ENCODE data around the gene CNMD. TPM values are rescaled to one million over a fixed set of nuclear protein-coding genes. Genes with fewer than 3 reads are reported as not detected.
A peak's percentile ranks its signal among the peaks of the same experiment; 100 is the strongest.
"Not testable (repeated sequence)": the region's sequence is repeated elsewhere in the genome, so short reads cannot be mapped to it uniquely, and the experiment has no call there.

CNMD gene
- polyA plus RNA-seq, 3 donors: not detected

- H4K20me1 ChIP-seq (ENCODE audit: insufficient read depth, low read length); H3K9me3 ChIP-seq (replicated peaks in 1 of 2; ENCODE audit: control insufficient read depth in 1 of 2, insufficient read depth in 1 of 2, low read length in 2 of 2); H3K4me3 Mint-ChIP-seq; H3K27ac ChIP-seq (ENCODE audit: low read depth in 1 of 2, low read length in 2 of 2); H3K4me1 ChIP-seq (ENCODE audit: control insufficient read depth in 1 of 2, insufficient read depth in 2 of 2, low read length in 2 of 2); H3K4me1 Mint-ChIP-seq; H3K36me3 Mint-ChIP-seq; H3K36me3 ChIP-seq (replicated peaks in 1 of 2; ENCODE audit: control insufficient read depth in 1 of 2, insufficient read depth in 2 of 2, low read length in 2 of 2); H3K4me3 ChIP-seq (replicated peaks in 1 of 3; ENCODE audit: low read depth in 2 of 3, low read length in 3 of 3); H3K4me2 ChIP-seq (replicated peaks; ENCODE audit: extremely low read depth, low read length, poor library complexity, severe bottlenecking); H3K27ac Mint-ChIP-seq; H3K27me3 ChIP-seq (ENCODE audit: control insufficient read depth in 2 of 2, insufficient read depth in 2 of 2, low read length in 2 of 2); intact Hi-C loops (cut with micrococcal nuclease); H2AFZ ChIP-seq (ENCODE audit: insufficient read depth, low read depth, low read length, poor library complexity, severe bottlenecking); H3K9ac ChIP-seq (ENCODE audit: insufficient read depth, low read length, poor library complexity, severe bottlenecking); H3K79me2 ChIP-seq (ENCODE audit: insufficient read depth, low read length); DNase-seq: not testable (repeated sequence)
- 100% methylated on average over 1 of the region's 7 CpGs for WGBS (ENCODE audit: insufficient coverage)
- Mint-ChIP-seq H3K9me3 (peaks cover 15 to 31% (median 20%) of the 10 kb centered on the region in 7 donors), H3K27me3 (ENCODE audit: low read depth in 3 of 3) (peaks cover 3 to 12% (median 8%) of the 10 kb centered on the region in 3 donors)
Observed at GRCh38 chr13:52720904-52721303, 18.7 kb downstream of the CNMD start.

GRCh38 chr13:52713894-52714293 lies 25.7 kb downstream of the CNMD start:
- no peaks in the 10 kb centered on the region for H3K79me2 ChIP-seq (ENCODE audit: insufficient read depth, low read length)
- H3K9me3 ChIP-seq (replicated peaks in 1 of 2; ENCODE audit: control insufficient read depth in 1 of 2, insufficient read depth in 1 of 2, low read length in 2 of 2): no peaks in the 10 kb centered on the region
- peak overlapping the region in 1 of 2 donors; percentile 59 for H3K4me3 Mint-ChIP-seq
- peak overlapping the region; percentile 44 for H3K4me2 ChIP-seq (replicated peaks; ENCODE audit: extremely low read depth, low read length, poor library complexity, severe bottlenecking)
- intact Hi-C loops (cut with micrococcal nuclease): no loop called here
- H3K27me3 Mint-ChIP-seq (ENCODE audit: low read depth in 3 of 3): peaks cover 3 to 7% (median 5%) of the 10 kb centered on the region in 3 donors
- no peaks in the 10 kb centered on the region for H4K20me1 ChIP-seq (ENCODE audit: insufficient read depth, low read length)
- peaks cover 0 to 2% of the 10 kb centered on the region in 2 donors for H3K36me3 Mint-ChIP-seq
- H3K36me3 ChIP-seq (replicated peaks in 1 of 2; ENCODE audit: control insufficient read depth in 1 of 2, insufficient read depth in 2 of 2, low read length in 2 of 2): no peaks in the 10 kb centered on the region
- H3K9ac ChIP-seq (ENCODE audit: insufficient read depth, low read length, poor library complexity, severe bottlenecking): no peak overlapping the region
- H3K4me3 ChIP-seq (replicated peaks in 1 of 3; ENCODE audit: low read depth in 2 of 3, low read length in 3 of 3): peak overlapping the region in 1 of 3 experiments; percentile 41
- H3K27me3 ChIP-seq (ENCODE audit: control insufficient read depth in 2 of 2, insufficient read depth in 2 of 2, low read length in 2 of 2): no peaks in the 10 kb centered on the region
- peaks cover 22% of the 10 kb centered on the region for H3K4me1 Mint-ChIP-seq
- H3K27ac Mint-ChIP-seq: peak overlapping the region in 5 of 7 donors; percentile 43 to 77 (median 61)
- DNase-seq: peak; percentile 54 to 72 (median 65)
- peaks cover 16 to 18% of the 10 kb centered on the region in 2 donors for H3K4me1 ChIP-seq (ENCODE audit: control insufficient read depth in 1 of 2, insufficient read depth in 2 of 2, low read length in 2 of 2)
- H3K9me3 Mint-ChIP-seq: peaks cover 9 to 25% (median 13%) of the 10 kb centered on the region in 7 donors
- H2AFZ ChIP-seq (ENCODE audit: insufficient read depth, low read depth, low read length, poor library complexity, severe bottlenecking): peak overlapping the region; percentile 59
- 0% methylated on average over 2 of the region's 3 CpGs for WGBS (ENCODE audit: insufficient coverage)
- H3K27ac ChIP-seq (ENCODE audit: low read depth in 1 of 2, low read length in 2 of 2): peak overlapping the region in 1 of 2 donors; percentile 10
- TF ChIP-seq CTCF (IDR thresholded peaks at IDR 0.05): no peak
